Prostate gland (tissue), 2 donors: ENCODE data around the gene NR6A1. TPM values are rescaled to one million over a fixed set of nuclear protein-coding genes. Genes with fewer than 3 reads are reported as not detected.

ENCODE experiments used
- DNase-seq: peaks from one replicate; pipeline ENCODE4 v3.0.0-alpha.2; 2019; ENCODE audit warnings: low spot score
- H3K27ac ChIP-seq, 2 donors: fragments of 200-600 bp; sonication (generic); 2 replicates each; pipeline ENCODE4 v1.5.1; 2017 to 2019
- H3K27me3 ChIP-seq: fragments of 200-600 bp; sonication (generic); replicated peaks from 2 replicates; pipeline ENCODE4 v1.5.1; 2019; ENCODE audit not compliant: insufficient read depth
- H3K36me3 ChIP-seq, 2 donors: fragments of 200-600 bp; sonication (generic); 1 replicate in 1 of 2; 2 replicates in 1 of 2; pipeline versions ENCODE4 v1.5.1 to v1.8.1; 2017 to 2019
- H3K4me1 ChIP-seq: fragments of 200-600 bp; sonication (generic); replicated peaks from 2 replicates; pipeline ENCODE4 v1.5.1; 2019
- H3K4me3 ChIP-seq, 2 donors: fragments of 200-600 bp; sonication (generic); 2 replicates each; pipeline ENCODE4 v1.5.1; 2017 to 2019
- H3K9me3 ChIP-seq: fragments of 200-600 bp; sonication (generic); 2 replicates; pipeline ENCODE4 v1.5.1; 2017
- POLR2A ChIP-seq: fragments of 450-650 bp; IDR thresholded peaks from one replicate; pipeline ENCODE4 v1.6.1; 2016; ENCODE audit warnings: antibody characterized with exemption, mild to moderate bottlenecking
- POLR2AphosphoS5 ChIP-seq: sonication (generic); formaldehyde crosslinking; IDR thresholded peaks from one replicate; pipeline ENCODE4 v1.6.1; 2017; ENCODE audit warnings: antibody characterized with exemption
- WGBS: methylation state at CpG from one replicate; pipeline ENCODE4 v1.1.5; 2018; 5-methylcytosine and 5-hydroxymethylcytosine counted together
- intact Hi-C: fragments of 100-400 bp; cut with DNase I; formaldehyde crosslinking; loops from one replicate; pipeline ENCODE4 v1.14.2; 2022
- total RNA-seq, 2 donors: library from RNA; depleted of rRNA; stranded (reverse); fragments of >200 nt; gene quantifications; one replicate each; pipeline ENCODE4 v1.1.0, GENCODE V29; 2016
- TF ChIP-seq, protein P1 (sequence below), 4 experiments: fragments of 200-600 bp in 2 of 4; fragments of 450-650 bp in 2 of 4; sonication (generic) in 2 of 4; IDR thresholded peaks; 1 replicate in 3 of 4; 2 replicates in 1 of 4; pipeline ENCODE4 v1.5.1; 2016 to 2019; ENCODE audit warnings: antibody characterized with exemption in 4 of 4, mild to moderate bottlenecking in 2 of 4, moderate library complexity in 2 of 4

Gene NR6A1
- total RNA-seq, 2 donors from 2014 or later, result 1.3 to 53.7 TPM

DNA sequence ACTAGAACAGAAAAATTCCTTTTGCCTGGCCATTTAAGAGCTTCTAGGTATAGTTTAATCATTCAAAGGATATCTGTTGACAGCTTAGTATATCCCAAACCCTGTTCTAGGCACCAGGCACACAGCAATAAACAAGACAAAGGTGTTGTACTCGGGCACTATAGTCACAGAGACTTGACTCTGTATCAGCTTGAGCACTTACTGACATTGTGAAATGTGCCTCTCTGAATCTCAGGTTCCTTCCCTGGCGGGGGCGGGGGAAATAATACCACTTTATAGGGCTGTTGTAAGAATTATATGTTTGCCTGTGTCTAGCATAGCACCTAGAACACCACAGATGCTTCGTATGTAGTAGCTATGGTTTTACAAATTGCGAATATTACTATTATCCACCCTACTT, 104.5 kb downstream of the NR6A1 start:
- TF ChIP-seq POLR2AphosphoS5, result no peak
- TF ChIP-seq, protein P1, sequence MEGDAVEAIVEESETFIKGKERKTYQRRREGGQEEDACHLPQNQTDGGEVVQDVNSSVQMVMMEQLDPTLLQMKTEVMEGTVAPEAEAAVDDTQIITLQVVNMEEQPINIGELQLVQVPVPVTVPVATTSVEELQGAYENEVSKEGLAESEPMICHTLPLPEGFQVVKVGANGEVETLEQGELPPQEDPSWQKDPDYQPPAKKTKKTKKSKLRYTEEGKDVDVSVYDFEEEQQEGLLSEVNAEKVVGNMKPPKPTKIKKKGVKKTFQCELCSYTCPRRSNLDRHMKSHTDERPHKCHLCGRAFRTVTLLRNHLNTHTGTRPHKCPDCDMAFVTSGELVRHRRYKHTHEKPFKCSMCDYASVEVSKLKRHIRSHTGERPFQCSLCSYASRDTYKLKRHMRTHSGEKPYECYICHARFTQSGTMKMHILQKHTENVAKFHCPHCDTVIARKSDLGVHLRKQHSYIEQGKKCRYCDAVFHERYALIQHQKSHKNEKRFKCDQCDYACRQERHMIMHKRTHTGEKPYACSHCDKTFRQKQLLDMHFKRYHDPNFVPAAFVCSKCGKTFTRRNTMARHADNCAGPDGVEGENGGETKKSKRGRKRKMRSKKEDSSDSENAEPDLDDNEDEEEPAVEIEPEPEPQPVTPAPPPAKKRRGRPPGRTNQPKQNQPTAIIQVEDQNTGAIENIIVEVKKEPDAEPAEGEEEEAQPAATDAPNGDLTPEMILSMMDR (IDR thresholded peaks at IDR 0.05), result no peak
- no peak for TF ChIP-seq POLR2A
- H3K4me1 ChIP-seq, result no peaks in the 10 kb centered on the region
- no peak overlapping the region for H3K27ac ChIP-seq
- H3K9me3 ChIP-seq, result no peaks in the 10 kb centered on the region
- no peak overlapping the region for H3K4me3 ChIP-seq
- H3K36me3 ChIP-seq, result no peaks in the 10 kb centered on the region
- DNase-seq, result no peak
- H3K27me3 ChIP-seq, result no peaks in the 10 kb centered on the region
- intact Hi-C loops, result no loop called here
- WGBS, result 96% methylated on average over 5 of the region's 5 CpGs

- TF ChIP-seq POLR2A, result no peak
- TF ChIP-seq, protein P1 (IDR thresholded peaks at IDR 0.05), result no peak
- TF ChIP-seq POLR2AphosphoS5, result no peak
- Histone ChIP-seq H3K36me3 (no peaks in the 10 kb centered on the region), H3K4me3 (no peak overlapping the region), H3K4me1 (no peaks in the 10 kb centered on the region), H3K9me3 (no peaks in the 10 kb centered on the region), H3K27ac (no peak overlapping the region), H3K27me3 (no peaks in the 10 kb centered on the region)
- DNase-seq, result no peak
- intact Hi-C loops, result no loop called here
- WGBS, result 77% methylated on average over 5 of the region's 5 CpGs
Measured at GRCh38 chr9:124665391-124666058, 105.6 kb downstream of the NR6A1 start.

DNA sequence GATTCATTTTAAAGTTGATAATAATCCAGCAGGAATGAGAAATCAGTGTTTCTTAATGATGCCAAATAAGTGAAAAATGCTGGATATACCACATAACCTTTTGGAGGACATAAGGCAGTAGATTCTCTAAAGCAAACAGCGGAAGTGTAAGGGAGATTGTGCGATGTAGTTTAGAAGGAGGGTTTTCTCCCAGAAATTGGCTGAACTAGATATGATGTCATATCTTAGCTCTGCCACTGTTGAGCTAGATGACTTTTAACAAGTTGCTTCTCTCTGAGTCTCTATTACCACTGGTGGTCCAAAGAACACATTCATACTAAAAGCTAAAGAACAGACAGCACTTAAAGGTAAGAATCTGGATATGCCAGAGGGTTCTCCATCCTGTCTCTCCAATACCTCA, 107.0 kb downstream of the NR6A1 start:
- Histone ChIP-seq H3K9me3 (no peaks in the 10 kb centered on the region), H3K27me3 (no peaks in the 10 kb centered on the region), H3K27ac (no peak overlapping the region), H3K36me3 (no peaks in the 10 kb centered on the region), H3K4me1 (no peaks in the 10 kb centered on the region), H3K4me3 (no peak overlapping the region)
- DNase-seq, result no peak
- WGBS, result 93% methylated on average over 2 of the region's 2 CpGs
- TF ChIP-seq POLR2AphosphoS5 (no peak), POLR2A (no peak)
- TF ChIP-seq, protein P1 (IDR thresholded peaks at IDR 0.05), result no peak
- intact Hi-C loops, result no loop called here

GRCh38 chr9:124663046-124663961, 107.8 kb downstream of the NR6A1 start:
- no peak for TF ChIP-seq POLR2A
- no peak for TF ChIP-seq POLR2AphosphoS5
- TF ChIP-seq, protein P1 (IDR thresholded peaks at IDR 0.05), result no peak
- Histone ChIP-seq H3K4me1 (no peaks in the 10 kb centered on the region), H3K27ac (no peak overlapping the region), H3K36me3 (no peaks in the 10 kb centered on the region), H3K27me3 (no peaks in the 10 kb centered on the region), H3K4me3 (no peak overlapping the region), H3K9me3 (no peaks in the 10 kb centered on the region)
- intact Hi-C loops, result no loop called here
- WGBS, result 92% methylated on average over 6 of the region's 6 CpGs
- DNase-seq, result no peak
